Activated CD4-positive, alpha-beta T cell treated with anti-CD3 and anti-CD28 coated beads, Interleukin-2, amount 50 U/mL, for 16 hours (primary cell): ENCODE results near the gene MTURN.
"Not testable (repeated sequence)": the region's sequence is repeated elsewhere in the genome, so short reads cannot be mapped to it uniquely, and the experiment has no call there.

Experiments
- DNase-seq: peaks from one replicate; pipeline ENCODE4 v3.0.0-alpha.2; 2020

The MTURN gene

GRCh38 chr7:30181211-30181610, 46.4 kb downstream of the MTURN start:
- no peak for DNase-seq

DNA sequence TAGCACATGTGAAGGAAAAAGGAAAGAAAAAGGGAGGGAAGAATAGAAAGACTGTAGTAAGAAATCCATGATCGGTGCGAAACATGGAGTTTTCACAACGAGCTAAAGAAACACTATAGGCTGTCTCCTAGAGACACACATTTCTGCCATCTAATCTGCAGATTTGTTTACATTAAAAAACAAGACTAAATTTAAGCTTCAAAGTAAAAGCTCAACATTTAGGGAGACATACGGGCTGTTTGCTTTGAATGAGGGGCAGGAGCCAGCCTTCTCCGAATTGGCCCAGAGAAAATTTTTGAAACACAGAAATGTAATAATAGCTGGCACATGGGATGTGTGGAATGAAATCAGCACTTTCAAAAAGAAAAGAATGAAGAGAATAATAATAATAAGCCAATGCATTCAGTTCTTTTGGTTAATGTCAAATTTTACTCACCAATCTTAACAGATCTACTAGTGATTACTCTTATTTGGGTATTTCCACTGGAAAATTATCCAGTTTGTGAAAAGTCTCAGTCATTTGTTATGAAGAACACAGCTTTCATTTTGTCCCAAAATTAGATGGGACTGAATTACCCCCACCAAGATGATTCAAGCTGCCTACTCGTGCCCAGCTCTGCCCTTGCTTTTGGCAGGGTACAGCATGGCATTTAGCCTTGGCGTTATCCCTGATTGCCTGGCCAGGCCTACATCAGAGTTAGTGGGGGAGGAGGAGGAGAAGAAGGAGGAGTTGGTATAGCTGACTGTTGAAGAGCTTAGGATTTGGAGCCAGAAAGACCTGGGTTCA, 47.1 kb downstream of the MTURN start:
- DNase-seq: no peak

GRCh38 chr7:30182814-30183213, 48.0 kb downstream of the MTURN start:
- no peak for DNase-seq

DNA sequence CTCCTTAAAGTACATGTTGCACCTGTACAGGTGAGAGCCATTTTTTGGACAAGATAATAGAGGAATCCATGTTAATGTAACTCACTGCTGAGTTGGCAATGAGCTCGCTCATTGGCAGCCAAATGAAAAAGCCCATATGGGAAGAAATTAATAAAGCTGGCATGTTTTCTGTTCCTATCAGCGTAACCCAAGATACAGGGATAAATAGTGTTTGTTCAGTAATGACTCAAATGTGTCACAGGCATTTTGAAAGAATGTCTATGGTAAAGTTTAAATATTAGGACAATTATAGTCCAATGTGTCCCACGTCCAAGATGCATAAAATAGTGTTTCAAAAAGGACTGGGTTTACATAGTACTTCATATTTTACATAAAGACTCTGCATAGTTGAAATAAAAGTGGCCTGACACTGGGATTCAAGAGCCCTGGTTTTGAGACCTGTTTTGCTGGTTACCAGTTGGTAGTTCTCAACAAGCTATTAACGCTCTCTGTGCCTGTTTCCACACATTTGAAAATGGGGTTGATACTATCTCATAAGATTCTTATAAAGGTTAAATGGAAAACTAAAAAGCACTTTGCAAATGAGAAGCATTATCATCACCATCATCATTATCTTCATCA, 49.1 kb downstream of the MTURN start:
- DNase-seq: no peak

GRCh38 chr7:30184791-30185487, 50.2 kb downstream of the MTURN start:
- no peak for DNase-seq

- DNase-seq: no peak
These were observed 50.7 kb downstream of the MTURN start for GRCh38 chr7:30185496-30185895.

- no peak for DNase-seq
These were observed 51.9 kb downstream of the MTURN start for GRCh38 chr7:30186725-30187124.

GRCh38 chr7:30187513-30187912, 52.7 kb downstream of the MTURN start:
- DNase-seq: no peak

DNA sequence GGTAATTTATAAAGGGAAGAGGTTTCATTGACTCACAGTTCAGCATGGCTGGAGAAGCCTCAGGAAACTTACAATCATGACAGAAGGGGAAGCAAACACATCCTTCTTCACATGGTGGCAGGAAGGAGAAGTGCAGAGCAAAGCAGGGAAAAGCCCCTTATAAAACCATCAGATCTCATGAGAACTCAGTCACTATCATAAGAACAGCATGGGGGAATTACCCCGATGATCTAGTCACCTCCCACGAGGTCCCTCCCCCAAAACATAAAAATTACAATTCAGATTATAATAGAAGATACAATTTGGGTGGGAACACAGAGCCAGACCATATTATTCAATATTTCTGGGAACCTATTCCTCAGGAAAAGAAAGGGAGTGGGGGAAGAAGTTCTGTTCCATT, 53.6 kb downstream of the MTURN start:
- DNase-seq: not testable (repeated sequence)

DNA sequence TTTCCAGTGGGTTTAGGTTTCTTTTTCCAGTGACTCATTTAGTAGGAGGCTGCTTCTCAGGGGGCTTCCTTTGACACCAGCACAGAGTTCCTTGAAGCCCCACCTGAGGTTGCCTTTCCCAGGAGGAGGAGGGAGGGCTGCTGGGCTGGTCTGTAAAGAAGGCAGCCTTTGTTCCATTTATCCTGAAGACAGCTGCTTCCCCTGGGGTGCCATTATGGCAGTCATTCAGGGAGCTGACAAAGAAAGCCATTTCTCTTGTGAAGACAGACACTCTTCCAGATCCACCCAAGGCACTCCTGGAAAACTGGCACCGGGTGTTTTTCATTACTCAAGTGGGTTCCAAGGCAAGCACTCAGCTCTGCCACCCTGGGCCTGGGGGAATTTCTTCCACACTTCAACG, 54.0 kb downstream of the MTURN start:
- DNase-seq: no peak

DNA sequence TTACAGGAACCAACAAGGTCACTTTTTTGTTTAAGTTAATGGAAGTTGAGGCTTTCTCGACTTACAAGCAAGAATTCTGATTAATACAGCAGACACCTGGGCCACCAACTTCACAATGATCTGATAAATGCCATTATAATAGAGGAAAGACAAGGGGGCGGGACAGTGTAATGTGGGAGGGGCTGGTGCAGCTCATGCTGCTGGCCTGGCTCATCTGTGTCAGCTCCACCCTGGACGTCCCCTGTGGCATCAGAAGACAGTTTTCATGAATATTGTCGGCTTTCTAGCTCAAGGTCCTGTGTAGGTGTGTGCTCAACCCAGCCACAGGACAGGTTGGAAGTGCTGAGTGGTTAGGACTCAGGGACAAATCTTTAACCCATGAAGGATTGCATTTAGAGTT, 57.0 kb downstream of the MTURN start:
- DNase-seq: no peak

GRCh38 chr7:30193336-30193943, 58.7 kb downstream of the MTURN start:
- no peak for DNase-seq

DNA sequence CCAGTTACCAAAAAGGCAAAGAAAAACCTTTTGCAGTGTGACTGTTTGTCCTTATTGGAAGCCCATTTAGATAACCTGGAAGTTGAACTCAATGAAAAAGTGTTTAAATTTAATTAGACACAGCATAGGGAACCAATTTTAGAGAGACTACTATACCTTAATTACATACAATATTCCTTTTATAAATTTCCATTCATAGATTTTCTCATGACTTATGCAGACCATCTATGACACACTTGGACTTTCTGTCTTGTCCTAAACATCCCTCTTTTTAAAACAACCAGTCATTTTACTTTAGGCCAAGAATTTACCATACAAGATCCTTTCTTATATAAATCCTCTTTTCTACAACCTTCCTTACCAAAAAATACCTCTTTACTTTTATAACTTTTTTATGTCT, 61.6 kb downstream of the MTURN start:
- DNase-seq: no peak

GRCh38 chr7:30197438-30197837, 62.7 kb downstream of the MTURN start:
- DNase-seq: no peak

DNA sequence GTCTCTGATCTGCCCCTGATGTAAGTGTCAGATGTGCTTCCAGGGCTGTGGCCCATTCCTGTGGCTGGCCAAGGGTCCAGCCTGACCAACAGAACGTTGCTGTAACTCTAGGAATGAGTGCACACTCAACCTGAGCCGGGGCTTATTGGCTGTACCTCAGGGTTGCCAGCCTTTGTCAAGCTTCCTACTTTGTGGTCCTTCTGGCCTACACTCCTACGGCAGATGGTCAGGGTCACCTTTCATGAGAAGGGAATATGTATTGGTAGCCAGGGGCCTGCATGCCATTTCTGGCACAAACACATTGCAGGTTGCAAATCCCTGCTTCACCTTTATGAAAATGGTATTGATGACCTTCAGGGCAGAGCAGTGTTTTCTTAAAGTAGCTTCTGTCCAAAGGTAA, 64.5 kb downstream of the MTURN start:
- no peak for DNase-seq

DNA sequence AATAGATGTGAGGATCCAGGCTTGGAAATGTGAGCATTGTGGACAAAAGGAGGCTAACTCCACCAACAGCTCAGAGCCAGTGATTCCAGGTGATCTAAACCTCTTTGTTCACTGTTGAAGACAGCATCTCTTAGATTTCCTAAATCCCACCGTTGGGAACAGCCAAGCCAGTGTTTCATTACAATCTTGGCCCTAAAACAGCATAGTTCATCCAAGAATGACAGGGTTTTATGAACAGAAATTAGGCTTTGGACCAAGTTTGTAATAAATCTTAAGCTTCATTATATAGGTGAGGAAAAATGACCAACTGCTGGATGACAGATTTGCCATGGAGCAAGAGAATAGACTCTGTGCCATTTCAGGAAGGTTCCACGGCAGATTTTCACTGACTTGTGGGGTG, 65.8 kb downstream of the MTURN start:
- no peak for DNase-seq

DNA sequence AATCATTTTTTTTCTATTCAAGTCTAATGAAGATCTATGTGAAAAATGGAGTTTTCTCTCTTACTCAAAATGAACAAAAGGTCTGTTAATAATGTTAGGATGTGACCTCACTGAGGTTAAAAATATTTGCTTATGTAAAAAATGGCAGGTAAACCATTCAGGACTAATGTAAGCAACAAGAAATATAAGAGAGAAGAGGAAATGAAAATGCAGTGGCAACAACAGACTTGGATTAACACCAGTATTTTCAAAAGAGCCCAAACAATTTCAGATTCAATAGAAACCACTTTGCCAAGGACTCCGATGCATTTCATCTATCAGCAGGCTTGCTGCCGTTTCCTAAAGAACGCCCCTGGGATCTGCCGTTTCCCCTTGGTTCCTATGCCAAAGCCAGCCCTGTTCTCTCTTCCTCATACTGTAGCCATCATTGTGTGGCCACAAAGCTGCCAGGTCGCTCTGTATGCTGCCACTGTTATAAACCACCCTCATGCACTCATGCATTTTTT, 66.4 kb downstream of the MTURN start:
- DNase-seq: no peak

GRCh38 chr7:30201921-30202320, 67.1 kb downstream of the MTURN start:
- no peak for DNase-seq

GRCh38 chr7:30202671-30203070, 67.9 kb downstream of the MTURN start:
- DNase-seq: no peak

DNA sequence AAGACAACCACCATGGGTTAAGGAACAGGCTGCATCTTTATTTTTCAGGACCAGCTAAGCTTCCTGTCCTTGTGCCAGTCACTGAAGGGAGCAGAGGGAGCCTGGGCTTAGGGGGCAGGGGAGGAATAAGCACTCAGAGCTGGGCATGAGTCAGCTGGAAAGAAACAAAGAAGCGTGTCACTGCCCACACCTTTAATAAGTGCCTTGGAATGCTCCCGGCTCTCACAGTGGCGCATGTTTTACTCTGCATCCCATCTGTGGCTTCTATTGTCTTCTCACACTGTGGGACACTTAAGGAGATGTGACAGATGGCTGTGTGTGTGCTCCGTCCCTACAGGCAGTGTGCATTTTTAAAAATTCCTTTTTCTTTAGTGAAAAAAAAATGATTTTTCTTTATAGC, 71.7 kb downstream of the MTURN start:
- no peak for DNase-seq

DNA sequence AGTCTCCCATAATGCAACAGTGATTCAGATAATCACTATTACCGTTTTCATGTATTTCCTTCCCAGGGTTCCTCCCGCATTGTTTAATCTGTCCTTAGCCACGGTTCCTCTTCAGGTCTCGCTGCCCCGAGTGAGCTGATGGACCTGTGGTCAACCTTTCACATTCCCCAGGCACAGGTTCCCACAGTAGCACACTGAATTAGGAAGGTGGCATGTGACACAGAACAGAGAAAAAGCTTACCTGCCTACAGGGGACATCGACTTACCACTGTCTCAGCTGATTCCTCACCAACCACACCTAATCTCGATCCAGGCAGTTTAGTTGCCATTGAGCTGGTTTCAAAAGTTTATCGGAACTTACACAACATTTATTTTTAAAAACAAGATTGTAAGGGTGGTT, 72.2 kb downstream of the MTURN start:
- no peak for DNase-seq

DNA sequence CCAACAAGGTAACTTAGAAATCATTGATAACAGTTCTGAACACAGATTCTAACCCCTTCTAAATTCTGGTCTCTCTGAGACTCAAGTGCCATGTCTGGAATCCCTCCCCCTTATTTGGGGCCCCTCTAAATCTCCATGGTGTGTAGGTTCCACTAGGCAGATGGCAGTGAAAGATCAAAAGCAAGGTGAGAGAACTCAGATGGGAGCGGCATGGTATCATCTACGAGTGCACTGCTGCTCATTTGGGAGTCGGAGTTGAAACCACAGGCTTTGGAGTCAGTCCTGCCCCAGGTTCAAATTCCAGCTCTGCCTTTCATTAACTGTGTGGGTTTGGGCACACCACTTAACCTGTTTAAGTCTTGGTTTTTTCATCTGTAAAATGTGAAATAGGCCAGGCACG, 72.6 kb downstream of the MTURN start:
- no peak for DNase-seq

- no peak for DNase-seq
These were observed 75.2 kb downstream of the MTURN start for GRCh38 chr7:30209951-30210350.
